ENCODE measurements around the gene NPY. TPM values are rescaled to one million over a fixed set of nuclear protein-coding genes. Genes with fewer than 3 reads are reported as not detected.

NPY gene
- total and polyA plus RNA-seq, 2 of the 4 experiments (the other 2 are of a cell fraction) = not detected

- Histone ChIP-seq H4K91ac (ENCODE audit: insufficient read depth, low read depth, low read length) (no peak overlapping the region), H2BK15ac (ENCODE audit: low read depth, low read length) (no peak overlapping the region), H3K27ac (ENCODE audit: insufficient read depth, low read length) (no peak overlapping the region), H3K9ac (ENCODE audit: low read depth, low read length) (no peak overlapping the region), H2BK5ac (ENCODE audit: low read depth, low read length, poor library complexity, severe bottlenecking) (no peak overlapping the region), H3K4me2 (ENCODE audit: low read depth, low read length) (no peak overlapping the region), H2AK5ac (ENCODE audit: low read depth, low read length) (no peak overlapping the region), H3K9me3 (ENCODE audit: control insufficient read depth, insufficient read depth, low read length) (no peaks in the 10 kb centered on the region), H2BK120ac (ENCODE audit: low read depth, low read length) (no peak overlapping the region), H3K4ac (ENCODE audit: low read depth, low read length) (no peak overlapping the region), H4K5ac (ENCODE audit: low read depth, low read length) (no peak overlapping the region), H2AFZ (replicated peaks; ENCODE audit: low read length, poor library complexity) (no peak overlapping the region), H3K4me3 (ENCODE audit: insufficient read depth, low read depth, low read length) (no peak overlapping the region), H3K9me1 (ENCODE audit: insufficient read depth, low read length) (no peaks in the 10 kb centered on the region), H3K4me1 (ENCODE audit: control insufficient read depth, insufficient read depth, low read length) (no peaks in the 10 kb centered on the region), H3K79me1 (ENCODE audit: low read depth in 1 of 2, low read length in 2 of 2) (no peaks in the 10 kb centered on the region), H3K36me3 (ENCODE audit: control insufficient read depth, insufficient read depth, low read length) (no peaks in the 10 kb centered on the region), H3K56ac (ENCODE audit: extremely low read depth, insufficient read depth, low read length) (no peak overlapping the region), H3K23ac (ENCODE audit: low read depth, low read length) (no peak overlapping the region), H3K18ac (ENCODE audit: low read depth, low read length) (no peak overlapping the region), H3K27me3 (ENCODE audit: control insufficient read depth, insufficient read depth, low read length) (no peaks in the 10 kb centered on the region), H2BK20ac (ENCODE audit: low read depth, low read length) (no peak overlapping the region), H4K20me1 (ENCODE audit: insufficient read depth, low read length) (no peaks in the 10 kb centered on the region), H2AK9ac (replicated peaks; ENCODE audit: low read depth, low read length, poor library complexity) (no peak overlapping the region), H4K8ac (ENCODE audit: low read depth in 2 of 2, low read length in 2 of 2) (no peak overlapping the region), H3K14ac (replicated peaks; ENCODE audit: low read depth, low read length) (no peak overlapping the region)
- ChIA-PET CTCF (no interaction called here), POLR2A (ENCODE audit: unreplicated experiment) (no interaction called here)
- dilution Hi-C loops (cut with HindIII; ENCODE audit: low sequenced_read_pairs, unreplicated experiment) = no loop called here
- DNase-seq (no peak), ATAC-seq (ENCODE audit: low read depth) (no peak)
- intact Hi-C loops (cut with micrococcal nuclease) = no loop called here
- BruUV-seq (replicated peaks) = no TSS peak
- in situ Hi-C loops (cut with MboI; ENCODE audit: low sequenced_read_pairs) = loop anchor here (25.0 kb wide), 1 partner anchor 865 kb away; no protein-coding TSS in a partner anchor
- WGBS, 2 experiments (ENCODE audit: extremely low coverage in 2 of 2, insufficient read length in 1 of 2) = no CpG with 5 or more reads among the region's 3 CpGs
- TF ChIP-seq RAD21 (IDR thresholded peaks at IDR 0.05; ENCODE audit: low read length) = no peak
Observed at GRCh38 chr7:24297362-24297761, 13.4 kb downstream of the NPY start.

Measured in IMR-90 (cell line).